ENCODE results near the gene CD163.

The CD163 gene

GRCh38 chr12:7451756-7452155, 51.8 kb downstream of the CD163 start:
- Histone ChIP-seq H3K27me3 (ENCODE audit: insufficient read depth, poor library complexity, severe bottlenecking) (no peaks in the 10 kb centered on the region), H3K4me3 (replicated peaks; ENCODE audit: insufficient read depth, low read length) (no peak overlapping the region), H3K27ac (replicated peaks) (no peak overlapping the region)
- DNase-seq (ENCODE audit: low read depth in 1 of 2, low spot score in 1 of 2) = no peak
- no peak for TF ChIP-seq SPI1 (IDR thresholded peaks at IDR 0.05; ENCODE audit: borderline replicate concordance, low read depth)
- TF ChIP-seq REST (IDR thresholded peaks at IDR 0.05; ENCODE audit: insufficient replicate concordance, low read depth) = no peak
- TF ChIP-seq GABPA (IDR thresholded peaks at IDR 0.05; ENCODE audit: low read depth) = no peak
- no peak for TF ChIP-seq POLR2AphosphoS5 (IDR thresholded peaks at IDR 0.05; ENCODE audit: low read depth)
- TF ChIP-seq CTCF (IDR thresholded peaks at IDR 0.05; ENCODE audit: insufficient read depth, low read length) = no peak

GRCh38 chr12:7450667-7451066, 52.9 kb downstream of the CD163 start:
- Histone ChIP-seq H3K27ac (replicated peaks) (no peak overlapping the region), H3K4me3 (replicated peaks; ENCODE audit: insufficient read depth, low read length) (no peak overlapping the region), H3K27me3 (ENCODE audit: insufficient read depth, poor library complexity, severe bottlenecking) (no peaks in the 10 kb centered on the region)
- no peak for DNase-seq (ENCODE audit: low read depth in 1 of 2, low spot score in 1 of 2)
- TF ChIP-seq GABPA (IDR thresholded peaks at IDR 0.05; ENCODE audit: low read depth) = no peak
- TF ChIP-seq REST (IDR thresholded peaks at IDR 0.05; ENCODE audit: insufficient replicate concordance, low read depth) = no peak
- TF ChIP-seq SPI1 (IDR thresholded peaks at IDR 0.05; ENCODE audit: borderline replicate concordance, low read depth) = no peak
- no peak for TF ChIP-seq POLR2AphosphoS5 (IDR thresholded peaks at IDR 0.05; ENCODE audit: low read depth)
- no peak for TF ChIP-seq CTCF (IDR thresholded peaks at IDR 0.05; ENCODE audit: insufficient read depth, low read length)

- Histone ChIP-seq H3K4me3 (replicated peaks; ENCODE audit: insufficient read depth, low read length) (no peak overlapping the region), H3K27ac (replicated peaks) (no peak overlapping the region), H3K27me3 (ENCODE audit: insufficient read depth, poor library complexity, severe bottlenecking) (no peaks in the 10 kb centered on the region)
- TF ChIP-seq GABPA (IDR thresholded peaks at IDR 0.05; ENCODE audit: low read depth) (no peak), CTCF (IDR thresholded peaks at IDR 0.05; ENCODE audit: insufficient read depth, low read length) (no peak), POLR2AphosphoS5 (IDR thresholded peaks at IDR 0.05; ENCODE audit: low read depth) (no peak), REST (IDR thresholded peaks at IDR 0.05; ENCODE audit: insufficient replicate concordance, low read depth) (no peak), SPI1 (IDR thresholded peaks at IDR 0.05; ENCODE audit: borderline replicate concordance, low read depth) (no peak)
- DNase-seq (ENCODE audit: low read depth in 1 of 2, low spot score in 1 of 2) = no peak
Observed at GRCh38 chr12:7448099-7448498, 55.5 kb downstream of the CD163 start.

Measured in HL-60 (cell line).